ENCODE measurements around the gene KCNK5. TPM values are rescaled to one million over a fixed set of nuclear protein-coding genes. Genes with fewer than 3 reads are reported as not detected.

KCNK5 gene
- total and polyA plus RNA-seq, 9 of the 15 experiments (the other 6 are each of a cell fraction or from before 2014, with no cell fraction given) = 1.5 to 45.8 (median 25.8) TPM

GRCh38 chr6:39189915-39190544 lies 39.2 kb downstream of the KCNK5 start (continued):
- TF ChIP-seq ZNF695 (CRISPR knock-in tag; IDR thresholded peaks at IDR 0.05) = no peak
- TF ChIP-seq ZFP36 (IDR thresholded peaks at IDR 0.05; ENCODE audit: low read depth, low read length, partially characterized antibody) = no peak
- no peak for TF ChIP-seq ZKSCAN3 (CRISPR knock-in tag; IDR thresholded peaks at IDR 0.05)
- no peak for TF ChIP-seq DACH1 (IDR thresholded peaks at IDR 0.05; ENCODE audit: partially characterized antibody)
- TF ChIP-seq U2AF2 (optimal IDR thresholded peaks at IDR 0.05; ENCODE audit: low read depth, low read length) = no peak
- no peak for TF ChIP-seq SAFB (IDR thresholded peaks at IDR 0.05; ENCODE audit: borderline replicate concordance, low read depth, low read length)
- no peak for TF ChIP-seq POLR2H (tag; IDR thresholded peaks at IDR 0.05; ENCODE audit: low read depth)
- TF ChIP-seq UBTF (IDR thresholded peaks at IDR 0.05; ENCODE audit: borderline replicate concordance in 1 of 2, low read depth in 2 of 2, low read length in 2 of 2) = 0 out of 4 replicates have a peak, but pooled peaks of 1 of the 2 experiments have one; percentile 49
- TF ChIP-seq ZNF395 (CRISPR knock-in tag; IDR thresholded peaks at IDR 0.05) = no peak
- no peak for TF ChIP-seq NR2C1 (IDR thresholded peaks at IDR 0.05)
- TF ChIP-seq NR2C1 (tag; IDR thresholded peaks at IDR 0.05) = no peak
- TF ChIP-seq HMGN3 (IDR thresholded peaks at IDR 0.05; ENCODE audit: borderline replicate concordance, extremely low read depth, insufficient read length, low read depth, low read length) = peak; percentile 24
- TF ChIP-seq RFX5 (IDR thresholded peaks at IDR 0.05; ENCODE audit: low read depth, low read length) = no peak
- TF ChIP-seq ZBTB26 (CRISPR knock-in tag; IDR thresholded peaks at IDR 0.05) = no peak
- TF ChIP-seq ZNF518B (CRISPR knock-in tag; IDR thresholded peaks at IDR 0.05) = no peak
- TF ChIP-seq TCF7 (IDR thresholded peaks at IDR 0.05; ENCODE audit: borderline replicate concordance) = no peak
- TF ChIP-seq CREM (IDR thresholded peaks at IDR 0.05; ENCODE audit: low read depth) = 0 out of 2 replicates have a peak, but pooled peaks have one; percentile 20
- no peak for TF ChIP-seq EWSR1 (IDR thresholded peaks at IDR 0.05; ENCODE audit: borderline replicate concordance, low read depth, partially characterized antibody)
- no peak for TF ChIP-seq TFAM (CRISPR knock-in tag; conservative IDR thresholded peaks at IDR 0.05)
- no peak for TF ChIP-seq POU5F1 (IDR thresholded peaks at IDR 0.05; ENCODE audit: borderline replicate concordance, low read depth, low read length, partially characterized antibody)
